Mesendoderm (in vitro differentiated cells): ENCODE measurements around the gene ADARB2.

Experiments used
- DNase-seq: peaks from one replicate; pipeline ENCODE4 v3.0.0; 2013
- H2AK5ac ChIP-seq: 2 replicates; pipeline ENCODE4 v1.6.1; 2013; ENCODE audit warnings: low read length, inconsistent platforms
- H2BK120ac ChIP-seq: 2 replicates; pipeline ENCODE4 v1.6.1; 2013; ENCODE audit warnings: low read depth, mild to moderate bottlenecking, low read length, moderate library complexity, mixed read lengths
- H2BK15ac ChIP-seq: replicated peaks from 2 replicates; pipeline ENCODE4 v1.6.1; 2013; ENCODE audit warnings: low read depth, mild to moderate bottlenecking, moderate library complexity
- H2BK5ac ChIP-seq: 2 replicates; pipeline ENCODE4 v1.6.1; 2013; ENCODE audit warnings: low read length, inconsistent platforms
- H3K18ac ChIP-seq: 2 replicates; pipeline ENCODE4 v1.6.1; 2013; ENCODE audit warnings: mild to moderate bottlenecking, low read length, mixed read lengths
- H3K23ac ChIP-seq: one replicate; pipeline ENCODE4 v1.6.1; 2013; ENCODE audit warnings: low read length
- H3K27ac ChIP-seq: 2 replicates; pipeline ENCODE4 v1.5.1; 2013; ENCODE audit warnings: low read depth, mild to moderate bottlenecking, inconsistent platforms, low read length, moderate library complexity
- H3K27me3 ChIP-seq: 2 replicates; pipeline ENCODE4 v1.6.1; 2013; ENCODE audit warnings: low read length, control low read depth, mild to moderate bottlenecking, inconsistent platforms; ENCODE audit not compliant: insufficient read depth, poor library complexity
- H3K36me3 ChIP-seq: 2 replicates; pipeline ENCODE4 v1.6.1; 2013; ENCODE audit warnings: low read length, inconsistent platforms; ENCODE audit not compliant: control insufficient read depth, insufficient read depth
- H3K4ac ChIP-seq: one replicate; pipeline ENCODE4 v1.6.1; 2013; ENCODE audit warnings: low read depth, mild to moderate bottlenecking, low read length, moderate library complexity
- H3K4me1 ChIP-seq: 2 replicates; pipeline ENCODE4 v1.6.1; 2013; ENCODE audit warnings: low read depth, low read length, inconsistent platforms; ENCODE audit not compliant: control insufficient read depth
- H3K4me2 ChIP-seq: 2 replicates; pipeline ENCODE4 v1.6.1; 2013; ENCODE audit warnings: low read length
- H3K4me3 ChIP-seq: 2 replicates; pipeline ENCODE4 v1.5.1; 2013; ENCODE audit warnings: mild to moderate bottlenecking, low read length
- H3K56ac ChIP-seq: one replicate; pipeline ENCODE4 v1.6.1; 2013; ENCODE audit warnings: low read length
- H3K79me1 ChIP-seq: 2 replicates; pipeline ENCODE4 v1.6.1; 2013; ENCODE audit warnings: low read length, inconsistent platforms
- H3K79me2 ChIP-seq: 2 replicates; pipeline ENCODE4 v1.6.1; 2013; ENCODE audit warnings: mild to moderate bottlenecking, low read length; ENCODE audit not compliant: control insufficient read depth, insufficient read depth
- H3K9ac ChIP-seq: 2 replicates; pipeline ENCODE4 v1.6.1; 2013; ENCODE audit warnings: low read length, inconsistent platforms
- H4K5ac ChIP-seq: one replicate; pipeline ENCODE4 v1.6.1; 2013; ENCODE audit warnings: low read length
- H4K8ac ChIP-seq: one replicate; pipeline ENCODE4 v1.6.1; 2013; ENCODE audit warnings: low read depth, mild to moderate bottlenecking, control low read depth, low read length, moderate library complexity
- WGBS: extraction: QIAGEN DNeasy Blood & Tissue Kit; methylation state at CpG from one replicate; pipeline ENCODE4 v1.1.7; 2013; ENCODE audit warnings: low lambda C conversion rate, missing lambda C conversion rate; ENCODE audit not compliant: insufficient coverage; ENCODE audit errors: extremely low coverage; 5-methylcytosine and 5-hydroxymethylcytosine counted together

Gene ADARB2

DNA sequence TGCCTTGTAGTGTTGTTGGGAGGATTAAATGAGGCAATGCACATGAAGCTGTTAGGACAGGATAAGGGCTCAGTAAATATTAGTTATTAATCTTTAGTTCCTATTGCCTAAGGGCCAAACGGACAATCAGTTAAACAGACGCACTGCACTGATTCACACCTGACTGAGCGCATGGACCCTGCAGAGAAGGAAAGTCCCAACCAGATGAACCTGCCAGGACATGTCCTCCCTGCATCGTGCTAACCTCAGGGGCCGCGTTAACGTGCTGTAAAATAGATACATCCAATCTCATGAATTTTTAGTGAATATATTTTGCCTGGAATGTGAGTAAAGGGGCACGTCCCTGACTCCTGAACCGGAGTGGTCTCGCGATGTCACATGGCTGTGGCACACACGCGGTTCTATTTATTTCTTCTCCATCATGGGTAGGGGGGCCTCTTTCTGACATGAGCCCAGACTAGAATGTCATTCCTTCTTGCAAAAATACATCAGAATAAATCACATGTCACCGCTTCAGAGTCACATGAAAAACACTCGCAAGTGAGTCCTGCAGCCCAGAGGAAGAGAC is 12.3 kb downstream of the ADARB2 start:
- no peak for DNase-seq
- Histone ChIP-seq H3K56ac (no peak overlapping the region), H3K4me1 (no peaks in the 10 kb centered on the region), H3K18ac (no peak overlapping the region), H4K8ac (no peak overlapping the region), H3K27ac (no peak overlapping the region), H3K23ac (no peak overlapping the region), H3K36me3 (no peaks in the 10 kb centered on the region), H3K4me2 (no peak overlapping the region), H3K79me2 (no peaks in the 10 kb centered on the region), H2BK5ac (no peak overlapping the region), H2BK120ac (no peak overlapping the region), H2BK15ac (no peak overlapping the region), H3K79me1 (no peaks in the 10 kb centered on the region), H3K4me3 (no peak overlapping the region), H4K5ac (no peak overlapping the region), H2AK5ac (no peak overlapping the region), H3K4ac (no peak overlapping the region), H3K9ac (no peak overlapping the region), H3K27me3 (no peaks in the 10 kb centered on the region)
- no CpG with 5 or more reads among the region's 15 CpGs for WGBS

DNA sequence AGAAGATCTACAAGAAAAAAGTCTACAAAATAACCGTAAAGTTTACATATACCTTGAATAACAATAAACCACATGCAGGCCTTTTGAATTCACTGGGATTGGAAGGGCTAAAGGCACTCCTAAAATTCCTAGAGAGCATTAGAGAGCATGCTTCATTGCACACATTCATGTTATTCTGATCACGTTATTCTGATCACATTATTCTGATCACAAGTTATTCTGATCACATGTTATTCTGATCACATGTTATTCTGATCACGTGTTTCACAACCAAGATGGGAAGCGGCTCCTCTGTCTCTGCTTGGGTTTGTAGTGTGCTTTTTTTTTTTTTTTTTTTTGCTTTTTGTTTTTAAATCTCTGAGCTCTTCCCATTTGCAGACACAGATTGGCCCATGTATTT is 20.5 kb downstream of the ADARB2 start:
- Histone ChIP-seq H3K9ac (no peak overlapping the region), H3K36me3 (no peaks in the 10 kb centered on the region), H3K18ac (no peak overlapping the region), H3K79me1 (no peaks in the 10 kb centered on the region), H3K23ac (no peak overlapping the region), H2BK5ac (no peak overlapping the region), H2BK120ac (no peak overlapping the region), H4K5ac (no peak overlapping the region), H3K79me2 (no peaks in the 10 kb centered on the region), H2AK5ac (no peak overlapping the region), H3K56ac (no peak overlapping the region), H4K8ac (no peak overlapping the region), H2BK15ac (no peak overlapping the region), H3K27ac (no peak overlapping the region), H3K4me1 (no peaks in the 10 kb centered on the region), H3K4me2 (no peak overlapping the region), H3K4me3 (no peak overlapping the region), H3K27me3 (no peaks in the 10 kb centered on the region), H3K4ac (no peak overlapping the region)
- no CpG with 5 or more reads among the region's 4 CpGs for WGBS
- no peak for DNase-seq

DNA sequence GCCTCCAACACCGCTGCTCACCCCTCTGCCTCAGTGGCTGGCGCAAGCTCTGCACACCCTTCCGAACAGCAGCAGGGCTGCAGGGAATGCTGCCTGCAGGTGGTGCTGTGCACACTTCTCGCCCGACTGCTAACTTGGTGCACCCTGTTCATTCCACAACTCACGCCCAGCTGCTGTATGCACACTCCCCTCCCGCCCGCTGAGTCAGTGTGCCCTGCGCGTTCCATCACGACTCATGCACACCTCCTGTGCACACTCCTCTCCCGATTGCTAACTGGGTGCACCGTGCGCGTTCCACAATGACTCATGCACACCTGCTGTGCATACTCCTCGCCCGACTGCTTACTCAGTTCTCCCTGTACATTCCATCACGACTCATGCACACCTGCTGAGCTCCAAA is 21.5 kb downstream of the ADARB2 start:
- WGBS = no CpG with 5 or more reads among the region's 18 CpGs
- Histone ChIP-seq H3K9ac (no peak overlapping the region), H3K27me3 (no peaks in the 10 kb centered on the region)

GRCh38 chr10:1712944-1713671 is 24.2 kb downstream of the ADARB2 start:
- Histone ChIP-seq H2AK5ac (no peak overlapping the region), H2BK120ac (no peak overlapping the region), H3K9ac (no peak overlapping the region), H3K4me2 (no peak overlapping the region), H3K27me3 (no peaks in the 10 kb centered on the region), H3K79me2 (no peaks in the 10 kb centered on the region), H3K27ac (no peak overlapping the region), H3K79me1 (no peaks in the 10 kb centered on the region), H2BK15ac (no peak overlapping the region), H2BK5ac (no peak overlapping the region), H3K4me3 (no peak overlapping the region), H3K23ac (no peak overlapping the region), H3K18ac (no peak overlapping the region), H4K8ac (no peak overlapping the region), H3K56ac (no peak overlapping the region), H3K4me1 (no peaks in the 10 kb centered on the region), H3K36me3 (no peaks in the 10 kb centered on the region), H4K5ac (no peak overlapping the region), H3K4ac (no peak overlapping the region)
- DNase-seq = no peak
- WGBS = no CpG with 5 or more reads among the region's 18 CpGs

More for the DNA sequence above, 21.5 kb downstream of the ADARB2 start:
- Histone ChIP-seq H3K36me3 (no peaks in the 10 kb centered on the region), H3K27ac (no peak overlapping the region), H3K56ac (no peak overlapping the region), H2BK5ac (no peak overlapping the region), H3K18ac (no peak overlapping the region), H3K4ac (no peak overlapping the region), H2BK120ac (no peak overlapping the region), H3K4me2 (no peak overlapping the region), H3K4me3 (no peak overlapping the region), H4K8ac (no peak overlapping the region), H2BK15ac (no peak overlapping the region), H3K4me1 (no peaks in the 10 kb centered on the region), H2AK5ac (no peak overlapping the region), H3K79me2 (no peaks in the 10 kb centered on the region), H3K79me1 (no peaks in the 10 kb centered on the region), H3K23ac (no peak overlapping the region), H4K5ac (no peak overlapping the region)
- peak; percentile 63 for DNase-seq

DNA sequence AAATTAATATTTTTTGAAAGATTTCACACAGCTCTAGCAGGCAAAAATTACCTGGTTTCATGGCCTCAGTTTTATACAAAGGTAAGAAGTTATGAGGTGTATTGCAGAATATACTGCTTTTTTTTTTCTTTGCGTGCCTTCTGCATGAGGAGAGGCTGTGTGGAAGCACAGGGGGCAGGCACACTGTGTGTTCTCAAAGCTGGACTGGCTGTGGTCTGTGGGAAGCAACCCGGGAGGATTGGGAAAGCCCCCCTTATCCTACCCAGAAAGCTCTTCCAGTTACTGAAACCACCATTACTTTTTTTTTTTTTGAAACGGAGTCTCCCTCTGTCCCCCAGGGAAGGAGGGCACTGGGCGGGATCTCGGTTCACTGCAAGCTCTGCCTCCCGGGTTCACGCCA is 25.0 kb downstream of the ADARB2 start:
- WGBS = no CpG with 5 or more reads among the region's 7 CpGs
- H3K56ac ChIP-seq = no peak overlapping the region
- no peak overlapping the region for H2AK5ac ChIP-seq
- no peak overlapping the region for H4K5ac ChIP-seq
- no peak overlapping the region for H2BK15ac ChIP-seq
- no peaks in the 10 kb centered on the region for H3K27me3 ChIP-seq
- no peak overlapping the region for H3K9ac ChIP-seq
- no peak overlapping the region for H3K27ac ChIP-seq
- no peaks in the 10 kb centered on the region for H3K4me1 ChIP-seq
- no peaks in the 10 kb centered on the region for H3K36me3 ChIP-seq
- no peak overlapping the region for H2BK5ac ChIP-seq
- no peak overlapping the region for H3K4me2 ChIP-seq
- H3K23ac ChIP-seq = no peak overlapping the region
- H4K8ac ChIP-seq = no peak overlapping the region
- no peak overlapping the region for H3K18ac ChIP-seq
- no peaks in the 10 kb centered on the region for H3K79me1 ChIP-seq
- no peaks in the 10 kb centered on the region for H3K79me2 ChIP-seq
- no peak for DNase-seq
- H3K4me3 ChIP-seq = no peak overlapping the region
- no peak overlapping the region for H2BK120ac ChIP-seq
- no peak overlapping the region for H3K4ac ChIP-seq

DNA sequence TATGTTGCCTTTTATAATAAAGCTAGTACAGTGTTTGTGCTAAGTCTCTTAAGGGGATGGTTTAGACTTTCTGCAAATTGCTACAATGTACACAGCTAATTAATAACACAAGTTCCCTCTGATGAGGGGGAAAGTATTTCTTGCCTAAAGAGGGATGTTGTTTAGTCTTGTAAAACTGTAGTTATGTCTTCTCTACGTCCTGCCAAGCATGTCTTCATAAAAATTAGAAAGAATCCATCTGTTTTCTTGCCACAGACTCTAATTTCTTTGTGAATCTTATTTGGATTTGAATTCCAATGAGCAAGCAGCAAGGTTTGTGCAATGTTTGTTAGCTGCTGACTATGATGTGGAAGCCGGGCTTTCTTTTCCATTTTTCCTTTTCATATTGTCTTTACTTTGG is 28.2 kb downstream of the ADARB2 start:
- no peak overlapping the region for H3K56ac ChIP-seq
- no peaks in the 10 kb centered on the region for H3K79me1 ChIP-seq
- no peak overlapping the region for H2BK120ac ChIP-seq
- no peak overlapping the region for H3K23ac ChIP-seq
- H2AK5ac ChIP-seq = no peak overlapping the region
- H3K79me2 ChIP-seq = no peaks in the 10 kb centered on the region
- no peak overlapping the region for H3K9ac ChIP-seq
- H2BK5ac ChIP-seq = no peak overlapping the region
- H3K4me2 ChIP-seq = no peak overlapping the region
- no peak for DNase-seq
- H3K4me3 ChIP-seq = no peak overlapping the region
- H3K4me1 ChIP-seq = no peaks in the 10 kb centered on the region
- no CpG with 5 or more reads among the region's 2 CpGs for WGBS
- H3K18ac ChIP-seq = no peak overlapping the region
- H3K36me3 ChIP-seq = no peaks in the 10 kb centered on the region
- no peak overlapping the region for H3K27ac ChIP-seq
- no peaks in the 10 kb centered on the region for H3K27me3 ChIP-seq
- no peak overlapping the region for H4K8ac ChIP-seq
- no peak overlapping the region for H3K4ac ChIP-seq
- H2BK15ac ChIP-seq = no peak overlapping the region
- H4K5ac ChIP-seq = no peak overlapping the region
